ENCODE data around the gene UNKL.

- TF ChIP-seq MAX (IDR thresholded peaks at IDR 0.05) (no peak; the same call in 1 of the 2 replicates), CEBPB (IDR thresholded peaks at IDR 0.05) (no peak), YY1 (IDR thresholded peaks at IDR 0.05; ENCODE audit: low read depth) (no peak; the same call in 1 of the 2 replicates), REST (IDR thresholded peaks at IDR 0.05; ENCODE audit: low read depth) (no peak), TCF12 (IDR thresholded peaks at IDR 0.05; ENCODE audit: low read depth) (no peak), TAF1 (IDR thresholded peaks at IDR 0.05; ENCODE audit: low read depth) (no peak), EP300 (IDR thresholded peaks at IDR 0.05; ENCODE audit: borderline replicate concordance) (no peak), EGR1 (IDR thresholded peaks at IDR 0.05) (peak; percentile 80)
Measured at GRCh38 chr16:1343428-1344242, 70.9 kb downstream of the UNKL start.

Data from Ishikawa (cell line).